Testis (tissue), 2 donors: ENCODE results near the gene EOMES.
"Not testable (repeated sequence)": the region's sequence is repeated elsewhere in the genome, so short reads cannot be mapped to it uniquely, and the experiment has no call there.

Experiments used
- CTCF ChIP-seq, 3 experiments: fragments of 450-650 bp in 2 of 3; fragments of 200-600 bp in 1 of 3; sonication (generic) in 1 of 3; IDR thresholded peaks; one replicate each; pipeline ENCODE4 v1.5.1; 2016 to 2019; ENCODE audit warnings: antibody characterized with exemption in 3 of 3, mild to moderate bottlenecking in 2 of 3, moderate library complexity in 1 of 3
- POLR2A ChIP-seq: fragments of 450-650 bp; IDR thresholded peaks from one replicate; pipeline ENCODE4 v1.6.1; 2017; ENCODE audit warnings: antibody characterized with exemption, mild to moderate bottlenecking, moderate library complexity

DNA sequence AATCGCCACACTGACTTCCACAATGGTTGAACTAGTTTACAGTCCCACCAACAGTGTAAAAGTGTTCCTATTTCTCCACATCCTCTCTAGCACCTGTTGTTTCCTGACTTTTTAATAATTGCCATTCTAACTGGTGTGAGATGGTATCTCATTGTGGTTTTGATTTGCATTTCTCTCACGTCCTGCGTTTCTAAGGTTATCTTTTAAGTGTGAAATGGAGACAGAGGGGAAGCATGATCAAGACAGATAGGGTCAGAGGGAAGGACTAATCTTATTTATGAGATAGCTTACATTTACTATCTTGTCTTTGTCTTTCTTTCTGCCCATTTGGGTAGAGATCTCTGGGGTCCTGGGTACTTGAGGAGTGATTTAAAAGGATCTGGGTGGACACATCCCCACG lies 48.3 kb upstream of the EOMES start:
- not testable (repeated sequence) for TF ChIP-seq POLR2A; CTCF (IDR thresholded peaks at IDR 0.05)
